Tibial nerve (tissue), 4 donors: Measurements from ENCODE around the gene DNASE2B. TPM values are rescaled to one million over a fixed set of nuclear protein-coding genes. Genes with fewer than 3 reads are reported as not detected.

ENCODE experiments used
- DNase-seq, 2 donors: peaks; one replicate each; pipeline ENCODE4 v3.0.0-alpha.2; 2019; ENCODE audit warnings: low spot score in 2 of 2
- H3K27ac ChIP-seq, 4 donors: fragments of 200-600 bp; sonication (generic) in 3 of 4; one replicate each; pipeline ENCODE4 v1.5.1; 2017 to 2019; ENCODE audit warnings: mild to moderate bottlenecking in 1 of 4
- H3K27me3 ChIP-seq, 2 donors: fragments of 200-600 bp; sonication (generic) in 1 of 2; one replicate each; pipeline versions ENCODE4 v1.5.1 to v1.6.0; 2017 to 2019
- H3K36me3 ChIP-seq, 3 donors: fragments of 200-600 bp; sonication (generic); one replicate each; pipeline ENCODE4 v1.5.1; 2018 to 2019
- H3K4me1 ChIP-seq, 4 donors: fragments of 200-600 bp; sonication (generic) in 3 of 4; one replicate each; pipeline ENCODE4 v1.5.1; 2017 to 2019
- H3K4me3 ChIP-seq, 4 donors: fragments of 200-600 bp; sonication (generic) in 3 of 4; one replicate each; pipeline ENCODE4 v1.5.1; 2017 to 2019; ENCODE audit warnings: mild to moderate bottlenecking in 1 of 4, moderate library complexity in 1 of 4
- H3K9me3 ChIP-seq, 4 donors: fragments of 200-600 bp; sonication (generic) in 3 of 4; one replicate each; pipeline ENCODE4 v1.5.1; 2017 to 2019
- CTCF ChIP-seq, 5 experiments: fragments of 200-600 bp in 3 of 5; fragments of 450-650 bp in 2 of 5; sonication (generic) in 3 of 5; IDR thresholded peaks; one replicate each; pipeline ENCODE4 v1.5.1; 2016 to 2019; ENCODE audit warnings: antibody characterized with exemption in 5 of 5, mild to moderate bottlenecking in 3 of 5, moderate library complexity in 2 of 5
- EP300 ChIP-seq, 2 donors: sonication (generic); formaldehyde crosslinking; IDR thresholded peaks; one replicate each; pipeline ENCODE4 v1.6.1; 2017; ENCODE audit warnings: antibody characterized with exemption in 2 of 2, mild to moderate bottlenecking in 1 of 2
- POLR2A ChIP-seq, 2 donors: fragments of 450-650 bp; IDR thresholded peaks; one replicate each; pipeline ENCODE4 v1.6.1; 2017; ENCODE audit warnings: antibody characterized with exemption in 2 of 2, mild to moderate bottlenecking in 2 of 2, moderate library complexity in 2 of 2
- WGBS, 2 donors: methylation state at CpG; one replicate each; pipeline ENCODE4 v1.1.5; 2018; 5-methylcytosine and 5-hydroxymethylcytosine counted together
- total RNA-seq, 4 donors: library from RNA; depleted of rRNA; stranded (reverse); fragments of >200 nt; gene quantifications; one replicate each; pipeline ENCODE4 v1.1.0, GENCODE V29; 2016

DNASE2B gene
- total RNA-seq, result not detected

GRCh38 chr1:84398175-84399155 lies at the start of gene DNASE2B:
TSS of gene DNASE2B (plus strand) at chr1:84398484. CDS start at chr1:84398565, 81 bp downstream.
- no peaks in the 10 kb centered on the region for H3K4me1 ChIP-seq
- DNase-seq, result no peak
- H3K27me3 ChIP-seq, result no peaks in the 10 kb centered on the region
- no peak for TF ChIP-seq CTCF (IDR thresholded peaks at IDR 0.05)
- 71 to 77% methylated on average over 11 of the region's 11 CpGs for WGBS, 2 donors
- no peak within 1 kb of the TSS for H3K27ac ChIP-seq
- no peaks in the 10 kb centered on the region for H3K9me3 ChIP-seq
- no peak within 1 kb of the TSS for H3K4me3 ChIP-seq
- no peaks in the 10 kb centered on the region for H3K36me3 ChIP-seq

GRCh38 chr1:84348759-84349158 lies 49.5 kb upstream of the DNASE2B start:
- Histone ChIP-seq H3K36me3 (no peaks in the 10 kb centered on the region), H3K9me3 (no peaks in the 10 kb centered on the region), H3K27me3 (no peaks in the 10 kb centered on the region), H3K4me3 (no peak overlapping the region), H3K27ac (no peak overlapping the region), H3K4me1 (peaks cover 0 to 13% (median 0%) of the 10 kb centered on the region in 4 donors)
- DNase-seq, result no peak
- 93 to 96% methylated on average over 1 of the region's 1 CpG for WGBS, 2 donors
- TF ChIP-seq POLR2A (IDR thresholded peaks at IDR 0.05) (no peak), CTCF (IDR thresholded peaks at IDR 0.05) (no peak), EP300 (IDR thresholded peaks at IDR 0.05) (no peak)

- no peak for TF ChIP-seq EP300 (IDR thresholded peaks at IDR 0.05)
- no peak for TF ChIP-seq CTCF (IDR thresholded peaks at IDR 0.05)
- no peak for TF ChIP-seq POLR2A (IDR thresholded peaks at IDR 0.05)
- no peak for DNase-seq
- H3K36me3 ChIP-seq, result no peaks in the 10 kb centered on the region
- WGBS, 2 donors, result 34 to 43% methylated on average over 3 of the region's 3 CpGs
- no peak overlapping the region for H3K4me3 ChIP-seq
- H3K9me3 ChIP-seq, result no peaks in the 10 kb centered on the region
- no peak overlapping the region for H3K27ac ChIP-seq
- H3K4me1 ChIP-seq, result peaks cover 0 to 18% (median 0%) of the 10 kb centered on the region in 4 donors
- H3K27me3 ChIP-seq, result no peaks in the 10 kb centered on the region
These were observed 48.2 kb upstream of the DNASE2B start for GRCh38 chr1:84350104-84350503.

GRCh38 chr1:84350550-84350949 lies 47.7 kb upstream of the DNASE2B start:
- Histone ChIP-seq H3K27ac (no peak overlapping the region), H3K27me3 (no peaks in the 10 kb centered on the region), H3K36me3 (no peaks in the 10 kb centered on the region), H3K4me3 (no peak overlapping the region), H3K4me1 (peaks cover 0 to 18% (median 0%) of the 10 kb centered on the region in 4 donors), H3K9me3 (no peaks in the 10 kb centered on the region)
- TF ChIP-seq CTCF (IDR thresholded peaks at IDR 0.05) (no peak), POLR2A (IDR thresholded peaks at IDR 0.05) (no peak), EP300 (IDR thresholded peaks at IDR 0.05) (no peak)
- WGBS, 2 donors, result 42 to 58% methylated on average over 3 of the region's 3 CpGs
- no peak for DNase-seq
